ENCODE data around the gene NPHP4.
"Not testable (repeated sequence)": the region's sequence is repeated elsewhere in the genome, so short reads cannot be mapped to it uniquely, and the experiment has no call there.

Gene NPHP4

DNA sequence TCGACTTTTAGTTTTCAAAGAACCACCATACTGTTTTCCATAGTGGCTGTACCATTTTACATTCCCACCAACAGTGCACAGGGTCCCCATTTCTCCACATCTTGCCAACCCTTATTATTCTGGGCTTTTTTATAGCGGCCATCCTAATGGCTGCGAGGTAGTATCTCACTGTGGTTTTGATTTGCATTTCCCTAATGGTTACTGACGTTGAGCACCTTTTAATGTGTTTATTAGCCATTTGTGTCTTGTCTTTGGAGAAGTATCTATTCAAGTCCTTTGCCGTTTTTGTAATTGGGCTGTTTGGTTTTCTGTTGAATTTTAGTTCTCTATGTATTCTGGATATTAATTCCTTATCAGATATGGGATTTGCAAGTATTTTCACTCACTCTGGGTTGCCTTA is 31.1 kb upstream of the NPHP4 start:
- DNase-seq, result no peak

DNA sequence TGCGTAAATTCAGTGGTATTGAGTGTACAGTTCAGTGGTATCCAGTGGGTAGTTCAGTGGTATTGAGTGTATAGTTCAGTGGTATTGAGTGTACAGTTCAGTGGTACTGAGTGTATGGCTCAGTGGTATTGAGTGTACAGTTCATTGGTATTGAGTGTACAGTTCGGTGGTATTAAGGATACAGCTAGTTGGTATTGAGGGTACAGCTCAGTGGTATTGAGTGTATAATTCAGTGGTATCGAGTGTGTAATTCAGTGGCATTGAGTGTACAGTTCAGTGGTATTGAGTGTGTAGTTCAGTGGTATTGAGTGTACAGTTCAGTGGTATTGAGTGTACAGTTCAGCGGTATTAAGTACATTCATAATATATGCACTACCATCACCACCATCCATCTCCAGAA is 30.0 kb upstream of the NPHP4 start:
- no peak for DNase-seq

DNA sequence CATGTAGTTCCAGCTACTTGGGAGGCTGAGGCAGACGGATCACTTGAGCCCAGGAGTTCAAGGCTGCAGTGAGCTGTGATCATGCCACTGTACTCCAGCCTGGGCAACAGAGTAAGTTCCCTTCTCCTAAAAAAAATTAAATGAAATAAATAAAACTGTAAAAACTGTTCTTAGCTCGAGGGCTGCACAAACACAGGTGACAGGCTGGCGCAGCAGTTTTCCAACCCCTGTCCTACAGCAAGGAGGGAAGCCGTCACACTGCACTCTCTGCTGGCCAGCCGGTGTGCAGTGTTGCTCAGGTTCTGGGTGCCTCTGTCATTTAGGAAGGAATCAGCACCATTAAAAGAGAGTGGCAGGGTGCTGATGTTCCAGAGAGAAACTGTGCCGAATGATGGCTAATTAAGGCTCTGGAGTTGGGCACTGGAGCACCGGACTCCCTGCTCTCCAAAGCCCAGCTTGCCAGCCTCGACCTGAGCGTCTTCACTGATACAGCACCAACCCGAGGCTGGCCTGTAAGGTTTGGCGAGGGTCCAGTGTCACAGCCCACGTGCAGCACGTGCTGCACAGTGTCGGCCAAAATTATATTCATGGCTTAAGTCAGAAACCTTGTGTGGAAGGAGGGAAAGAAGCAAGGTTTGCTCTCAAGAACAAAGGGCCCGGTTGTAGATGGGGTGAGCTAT is 27.1 kb upstream of the NPHP4 start:
- DNase-seq, result no peak

DNA sequence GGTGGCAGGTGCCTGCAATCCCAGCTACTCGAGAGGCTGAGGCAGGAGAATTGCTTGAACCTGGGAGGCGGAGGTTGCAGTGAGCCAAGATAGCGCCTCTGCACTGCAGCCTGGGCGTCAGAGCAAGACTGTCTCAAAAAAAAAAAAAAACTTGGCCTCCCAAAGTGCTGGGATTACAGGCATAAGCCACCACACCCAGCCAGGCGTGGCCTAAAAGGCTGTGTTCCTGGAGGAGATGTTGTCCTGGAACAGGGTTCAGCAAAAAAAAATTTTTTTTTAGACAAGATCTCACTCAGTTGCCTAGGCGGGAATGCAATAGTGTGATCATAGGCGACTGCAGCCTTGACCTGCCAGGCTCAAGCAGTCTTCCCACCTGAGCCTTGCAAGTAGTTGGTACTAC is 25.4 kb upstream of the NPHP4 start:
- DNase-seq, result not testable (repeated sequence)

DNA sequence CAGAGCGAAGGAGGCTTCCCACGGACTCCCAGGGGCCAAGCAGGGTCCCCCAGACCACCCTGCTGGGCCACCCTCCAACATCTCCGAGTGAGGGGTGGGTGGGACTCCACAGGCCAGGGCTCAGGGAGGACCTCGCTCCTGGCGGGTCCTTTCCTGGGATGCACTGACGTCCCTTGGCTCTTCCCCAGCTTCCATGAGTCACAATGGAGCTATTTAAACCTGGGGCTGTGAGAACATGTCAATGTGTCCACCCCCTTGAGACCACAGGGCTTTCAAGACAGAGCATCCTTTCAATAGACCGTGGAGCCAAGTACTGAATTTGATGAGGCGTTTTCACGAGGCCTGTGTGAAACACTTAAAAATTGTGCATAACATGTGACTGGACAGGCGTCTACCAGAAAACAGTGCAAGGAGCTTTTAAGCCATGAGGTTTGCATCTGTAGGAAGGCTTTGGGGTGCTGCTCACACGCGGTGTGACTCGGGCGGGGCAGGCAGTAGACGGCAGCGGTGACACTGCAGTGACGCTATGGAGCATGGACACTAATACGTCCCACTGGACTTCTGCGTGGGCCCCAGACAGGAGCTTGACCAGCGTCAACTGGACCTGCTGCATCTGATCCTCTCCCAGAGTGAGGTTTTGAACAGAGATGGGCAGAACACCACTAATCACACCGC is 24.1 kb upstream of the NPHP4 start:
- DNase-seq, result no peak

DNA sequence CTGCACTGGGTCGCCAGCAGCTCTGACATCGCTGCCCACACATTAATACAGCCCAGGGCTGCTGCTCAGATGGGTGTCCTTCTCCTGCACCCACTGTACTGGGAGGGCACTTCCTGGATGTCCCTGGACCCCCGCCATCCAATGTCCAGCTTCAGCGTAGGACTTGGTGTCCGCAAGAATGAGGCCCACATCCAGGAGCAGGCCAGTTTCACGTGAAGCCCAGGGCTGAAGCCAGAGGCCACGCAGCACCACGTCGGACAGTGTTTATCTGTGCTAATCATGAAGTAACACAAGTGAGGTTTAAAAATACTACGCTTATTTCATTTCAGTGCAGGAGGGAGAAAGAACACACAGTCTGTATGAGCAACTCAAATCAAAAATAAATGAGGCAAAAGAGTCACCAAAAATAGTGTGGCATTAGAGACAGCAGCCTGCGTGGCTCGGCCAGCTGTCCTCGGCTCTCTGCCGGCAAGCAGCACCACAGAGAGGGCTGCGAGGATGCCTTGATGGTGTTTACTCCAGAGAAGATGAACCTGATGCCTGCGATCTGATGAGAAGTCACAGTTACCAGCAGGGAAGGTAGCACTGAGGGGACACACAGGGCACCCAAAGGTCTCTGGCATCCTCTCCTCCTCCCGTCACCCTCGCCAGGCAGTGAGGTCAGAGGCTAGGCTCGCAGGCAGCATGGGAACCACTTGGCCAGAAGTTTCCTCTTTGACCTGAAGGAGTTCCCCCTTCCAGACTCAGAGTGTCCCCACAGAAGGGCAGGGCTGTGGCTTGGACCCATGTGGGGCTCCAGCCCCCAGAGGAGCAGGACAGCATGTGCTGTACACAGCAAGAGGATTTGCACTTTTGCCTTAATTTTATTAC is 22.1 kb upstream of the NPHP4 start:
- DNase-seq, result no peak

DNA sequence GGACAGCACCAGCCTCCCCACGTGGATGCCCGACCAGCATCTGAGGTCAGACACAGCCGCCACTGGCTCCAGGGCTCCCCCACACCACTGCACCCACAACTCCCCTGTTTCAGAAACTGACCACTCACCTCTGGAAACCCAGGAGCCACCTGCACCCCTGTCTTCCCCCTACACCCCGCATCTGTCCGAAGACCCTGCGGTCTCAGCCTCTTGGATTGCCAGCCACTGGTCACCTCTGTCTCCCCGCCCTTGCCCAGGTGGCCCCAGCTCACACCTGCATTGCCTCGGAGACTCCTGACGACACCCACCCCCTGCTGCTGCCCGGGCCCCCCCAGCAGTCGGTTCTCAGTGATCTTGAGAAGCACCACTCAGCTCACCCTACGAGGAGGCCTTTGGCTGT is 21.3 kb upstream of the NPHP4 start:
- DNase-seq, result no peak

DNA sequence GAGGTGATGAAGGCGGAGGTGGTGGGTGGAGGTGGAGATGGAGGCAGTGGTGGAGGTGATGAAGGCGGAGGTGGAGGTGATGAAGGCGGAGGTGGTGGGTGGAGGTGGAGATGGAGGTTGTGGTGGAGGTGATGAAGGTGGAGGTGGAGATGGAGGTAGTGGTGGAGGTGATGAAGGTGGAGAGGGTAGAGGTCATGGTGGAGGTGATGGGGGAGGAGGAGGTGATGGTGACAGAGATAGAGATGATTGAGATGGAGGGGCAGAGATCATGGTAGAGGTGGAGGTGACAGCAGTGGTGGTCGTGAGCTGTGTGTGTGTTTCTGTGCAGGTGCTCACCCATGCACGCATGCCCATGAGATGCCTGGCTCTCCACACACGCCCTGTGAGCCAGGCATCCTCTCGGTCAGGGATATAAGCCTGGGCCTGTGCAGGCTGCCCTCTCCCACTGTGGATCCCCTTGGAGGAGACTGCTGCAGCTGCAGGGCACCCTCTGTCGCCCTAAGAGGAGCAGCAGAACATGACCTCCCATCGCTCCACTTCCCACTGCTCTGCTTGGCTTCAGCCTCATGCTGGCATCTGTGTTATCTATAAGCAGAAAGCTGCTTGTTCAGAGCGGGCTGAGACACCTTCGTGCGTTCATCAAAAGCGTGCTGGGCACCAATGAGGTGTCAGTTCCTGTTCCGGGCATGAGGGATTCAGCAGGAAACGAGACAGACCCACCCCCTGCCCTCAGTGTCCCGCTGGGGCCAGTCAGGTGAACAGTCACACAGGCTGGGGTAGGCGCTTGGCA is 20.5 kb upstream of the NPHP4 start:
- DNase-seq, result no peak

DNA sequence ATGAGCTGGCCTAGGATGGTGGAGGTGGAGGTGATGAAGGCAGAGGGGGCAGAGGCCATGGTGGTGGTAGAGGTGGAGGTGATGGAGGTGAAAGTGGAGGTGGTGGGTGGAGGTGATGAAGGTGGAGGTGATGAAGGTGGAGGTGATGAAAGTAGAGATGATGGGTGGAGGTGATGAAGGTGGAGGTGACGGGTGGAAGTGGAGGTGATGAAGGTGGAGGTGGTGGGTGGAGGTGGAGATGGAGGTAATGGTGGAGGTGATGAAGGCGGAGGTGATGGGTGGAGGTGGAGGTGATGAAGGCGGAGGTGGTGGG is 19.7 kb upstream of the NPHP4 start:
- no peak for DNase-seq

DNA sequence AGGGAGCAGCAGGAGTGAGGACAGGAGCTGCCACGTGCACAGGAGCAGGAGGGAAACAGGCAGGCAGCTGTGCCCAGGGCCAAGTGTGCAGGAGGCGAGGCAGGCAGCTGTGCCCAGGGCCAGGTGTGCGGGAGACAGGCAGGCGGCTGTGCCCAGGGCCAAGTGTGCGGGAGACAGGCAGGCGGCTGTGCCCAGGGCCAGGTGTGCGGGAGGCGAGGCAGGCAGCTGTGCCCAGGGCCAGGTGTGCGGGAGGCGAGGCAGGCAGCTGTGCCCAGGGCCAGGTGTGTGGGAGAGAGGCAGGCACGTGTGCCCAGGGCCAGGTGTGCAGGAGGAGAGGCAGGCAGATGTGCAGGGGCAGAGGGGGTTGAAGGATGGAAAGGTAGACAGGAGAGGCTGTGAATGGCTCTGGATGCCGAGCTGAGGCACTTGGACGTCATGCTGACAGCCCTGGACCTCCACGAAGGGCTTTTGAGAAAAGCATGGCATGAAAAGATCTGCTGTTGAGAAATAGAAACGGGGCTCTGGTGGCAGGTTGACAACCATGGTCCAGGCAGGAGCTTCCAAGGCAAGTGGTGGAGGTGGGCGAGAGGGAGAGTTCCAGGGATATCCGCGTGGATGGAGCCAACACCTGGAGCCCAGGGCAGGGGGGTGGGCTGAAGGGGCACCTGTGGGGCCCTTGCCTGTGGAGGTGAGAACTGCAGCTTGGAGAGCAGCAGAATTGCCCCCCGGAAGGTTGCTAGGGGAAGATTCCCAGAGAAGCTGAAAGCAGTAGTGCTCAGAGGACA is 19.1 kb upstream of the NPHP4 start:
- peak; percentile 23 for DNase-seq

DNA sequence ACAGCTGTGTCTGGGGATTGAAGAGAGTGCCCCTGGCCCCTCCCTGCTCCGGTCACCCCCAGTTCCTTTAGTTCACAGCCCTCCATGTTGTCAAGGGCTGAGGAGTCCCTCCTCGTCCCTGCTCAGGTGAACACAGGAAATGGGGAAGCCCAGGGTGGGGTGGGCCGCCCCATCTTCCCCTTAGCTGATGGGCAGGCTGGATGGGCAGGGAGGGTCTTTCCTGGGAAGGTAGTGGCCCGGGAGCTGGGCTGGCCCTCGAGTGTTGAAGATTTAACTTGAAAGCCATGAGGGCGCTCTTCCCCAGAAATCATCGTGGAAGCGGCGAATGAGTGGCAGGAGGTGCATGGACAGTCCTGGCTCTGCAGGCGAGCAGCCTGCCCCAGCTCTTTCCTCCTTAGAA is 18.3 kb upstream of the NPHP4 start:
- no peak for DNase-seq

DNA sequence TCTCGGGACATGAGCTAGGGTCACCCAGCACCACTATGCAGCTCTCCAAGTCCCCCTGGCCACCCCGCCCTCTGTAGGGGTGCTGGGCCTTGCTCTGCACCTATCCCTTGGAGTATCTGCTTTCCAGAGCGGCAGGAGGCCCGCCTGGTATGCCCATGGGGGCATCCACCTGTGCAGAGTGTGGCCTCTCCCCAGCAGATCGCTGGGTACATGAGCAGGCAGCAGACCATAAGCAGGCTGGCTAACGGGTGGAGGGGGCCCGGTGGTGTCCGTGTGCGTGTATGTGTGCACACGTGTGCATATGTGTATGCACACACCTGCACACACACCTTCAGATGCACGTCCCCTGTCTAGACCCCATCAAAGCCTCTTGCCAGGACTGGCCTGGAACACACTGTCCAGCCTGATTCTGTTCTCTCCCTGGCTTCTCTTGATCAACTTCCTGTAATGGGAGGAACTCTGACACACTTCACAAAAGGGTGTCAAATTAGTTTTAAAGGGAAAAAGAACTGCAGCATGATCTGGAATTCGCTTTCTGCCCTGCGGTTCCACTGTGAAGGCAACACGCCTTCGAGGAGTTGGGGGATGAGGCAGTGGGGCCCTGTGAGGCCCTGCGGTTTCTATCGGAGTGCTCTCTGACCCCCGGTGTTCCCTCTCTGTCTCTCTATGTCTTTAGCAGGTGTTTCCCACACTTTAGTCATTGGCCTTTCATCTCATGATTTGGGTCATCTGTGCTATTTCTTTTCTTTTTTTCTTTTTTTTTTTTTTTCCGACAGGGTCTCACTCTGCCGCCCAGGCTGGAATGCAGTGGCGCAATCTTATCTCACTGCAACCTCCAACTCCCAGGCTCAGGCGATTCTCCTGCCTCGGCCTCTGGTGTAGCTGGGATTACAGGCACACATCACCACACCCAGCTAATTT is 17.2 kb upstream of the NPHP4 start:
- no peak for DNase-seq

DNA sequence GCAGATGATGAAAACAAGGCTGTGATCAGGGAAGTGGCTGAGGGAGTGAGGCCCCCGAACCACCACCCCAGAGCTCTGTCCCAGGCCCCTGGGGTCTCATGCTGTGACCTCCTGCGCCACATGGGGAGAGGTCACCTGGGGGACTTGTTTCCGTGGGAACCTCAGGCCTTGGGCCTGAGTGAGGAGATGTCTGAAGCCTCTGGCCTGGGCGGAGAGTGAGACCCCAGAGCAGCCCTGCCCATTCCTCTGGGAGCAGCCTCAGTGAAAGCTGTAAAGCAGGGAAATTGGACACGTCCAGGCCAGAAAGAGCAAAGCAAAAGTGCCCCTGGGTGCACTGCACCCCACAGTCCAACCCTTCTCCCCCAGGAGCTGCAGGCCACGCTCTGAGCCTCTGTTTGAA is 16.5 kb upstream of the NPHP4 start:
- DNase-seq, result no peak

DNA sequence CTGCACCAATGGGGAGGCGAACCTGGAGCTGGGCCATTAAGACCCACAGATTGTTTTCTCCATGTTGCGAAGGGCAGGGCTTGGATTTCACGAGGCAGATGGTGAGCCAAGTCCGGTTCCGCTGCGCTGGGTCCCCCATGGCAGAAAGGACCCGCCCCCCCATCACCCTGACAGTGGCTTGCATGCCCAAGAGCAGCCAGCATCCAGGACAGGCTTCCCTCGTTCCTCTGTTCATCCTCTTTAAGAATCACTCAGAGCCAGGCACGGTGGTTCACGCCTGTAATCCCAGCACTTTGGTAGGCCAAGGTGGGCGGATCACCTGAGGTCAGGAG is 15.8 kb upstream of the NPHP4 start:
- DNase-seq, result no peak

DNA sequence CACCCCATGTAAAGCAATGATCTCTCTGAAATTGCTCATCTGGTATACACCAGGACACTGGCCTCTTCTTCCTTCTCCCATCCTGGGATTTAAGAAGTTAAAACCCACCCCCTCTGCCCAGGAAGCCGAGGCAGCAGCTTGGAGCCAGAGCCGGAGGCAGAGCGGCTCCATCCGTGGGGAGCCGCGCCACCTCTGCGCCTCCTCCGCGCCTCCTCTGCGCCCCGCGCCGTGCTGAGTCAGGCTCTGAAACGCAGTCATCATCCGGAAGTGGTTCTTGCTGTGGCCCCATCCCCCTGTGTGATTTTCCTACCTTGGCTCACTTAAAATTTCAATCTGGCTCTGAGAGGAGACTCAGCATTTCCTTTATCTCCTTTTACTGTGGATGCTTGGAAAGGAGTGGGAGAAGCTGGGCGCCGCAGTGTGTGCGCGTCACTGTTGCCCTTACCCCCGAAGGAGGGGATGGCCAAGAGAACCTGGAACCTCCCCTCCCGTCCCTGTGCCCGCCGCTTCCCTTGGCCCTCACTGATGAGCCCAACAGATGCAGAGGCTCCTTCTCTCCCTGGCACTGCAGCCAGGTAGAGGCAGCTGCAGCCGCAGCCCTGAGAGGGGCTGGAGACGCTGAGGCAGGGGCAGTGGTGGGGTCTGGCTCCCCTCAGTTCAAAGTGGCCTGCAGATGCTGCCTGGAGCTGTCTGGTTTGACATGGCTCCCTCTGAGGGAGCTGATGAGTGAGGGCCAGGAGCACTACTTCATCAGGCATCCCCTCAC is 15.3 kb upstream of the NPHP4 start:
- no peak for DNase-seq

DNA sequence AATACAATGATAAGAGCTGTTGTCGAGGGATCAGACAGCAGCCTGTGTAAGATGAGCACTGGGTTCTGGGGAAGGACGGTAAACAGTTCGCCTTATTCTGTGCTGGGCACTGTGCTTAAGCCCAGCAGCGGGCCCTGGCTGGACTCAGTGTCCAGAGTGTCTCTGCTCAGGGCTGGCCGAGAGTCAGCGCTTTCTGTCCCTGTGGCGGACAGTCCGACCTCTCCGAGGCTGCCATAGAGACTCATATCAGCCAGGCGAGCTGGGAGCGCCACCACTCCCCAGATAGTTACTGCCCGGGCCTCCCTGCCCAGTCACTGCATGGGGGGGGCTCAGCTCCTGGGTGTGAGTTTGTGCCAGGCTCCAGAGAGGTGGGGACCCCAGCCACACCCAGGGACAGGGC is 14.7 kb upstream of the NPHP4 start:
- no peak for DNase-seq

DNA sequence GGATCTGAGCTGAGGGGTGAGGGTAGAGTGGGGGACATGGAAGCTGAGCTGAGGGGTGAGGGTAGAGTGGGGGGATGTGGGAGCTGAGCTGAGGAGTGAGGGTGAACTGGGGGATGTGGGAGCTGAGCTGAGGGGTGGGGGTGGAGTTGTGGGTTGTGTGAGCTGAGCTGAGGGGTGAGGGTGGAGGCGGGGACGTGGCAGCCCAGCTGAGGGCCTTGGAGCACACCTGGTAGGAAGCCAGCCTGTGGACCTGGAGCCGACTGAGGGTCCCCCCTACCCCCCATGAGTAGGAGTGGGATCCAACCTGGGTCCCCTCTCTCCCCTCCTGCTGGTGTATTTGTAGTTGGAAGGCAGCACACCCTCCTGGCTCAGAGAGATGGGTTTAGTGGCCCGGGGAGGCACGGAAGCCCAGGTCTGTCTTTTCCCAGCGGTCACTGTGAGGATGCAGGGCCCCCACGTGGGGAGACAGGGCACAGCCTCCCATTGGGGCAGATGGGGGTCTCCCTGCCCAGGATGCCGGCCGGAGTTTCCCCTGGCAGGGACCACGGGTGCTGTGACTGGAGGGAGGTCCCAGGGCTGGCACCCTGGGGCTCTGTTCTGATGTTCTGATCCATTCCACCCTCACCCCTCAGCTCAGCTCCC is 13.2 kb upstream of the NPHP4 start:
- no peak for DNase-seq

DNA sequence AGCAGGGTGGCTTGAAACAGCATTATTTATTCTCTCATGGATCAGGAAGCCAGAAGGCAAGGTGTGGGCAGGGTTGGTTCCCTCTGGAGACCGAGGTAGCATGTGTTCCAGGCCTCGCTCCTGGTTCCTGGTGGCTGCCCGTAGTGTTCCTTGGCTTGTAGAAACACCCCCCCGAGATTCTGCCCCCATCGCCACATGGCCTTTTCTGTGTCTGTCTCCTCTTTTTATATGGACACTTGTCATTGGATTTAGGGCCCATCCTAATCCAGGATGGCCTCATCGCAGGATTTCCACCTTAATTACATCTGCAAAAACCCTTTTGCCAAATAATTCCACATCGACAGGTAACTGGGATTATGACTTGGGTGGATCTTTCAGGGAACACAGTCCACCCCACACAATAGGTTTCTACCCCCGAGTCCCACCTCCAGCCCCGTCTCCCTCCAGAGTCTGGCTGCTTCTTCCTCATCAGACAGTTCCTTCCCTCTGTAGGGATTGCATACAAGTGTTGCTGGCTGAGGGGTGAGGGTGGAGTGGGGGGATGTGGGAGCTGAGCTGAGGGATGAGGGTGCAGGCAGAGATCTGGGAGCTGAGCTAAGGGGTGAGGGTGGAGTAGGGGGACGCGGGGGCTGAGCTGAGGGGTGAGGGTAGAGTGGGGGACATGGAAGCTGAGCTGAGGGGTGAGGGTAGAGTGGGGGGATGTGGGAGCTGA is 12.3 kb upstream of the NPHP4 start:
- DNase-seq, result no peak

DNA sequence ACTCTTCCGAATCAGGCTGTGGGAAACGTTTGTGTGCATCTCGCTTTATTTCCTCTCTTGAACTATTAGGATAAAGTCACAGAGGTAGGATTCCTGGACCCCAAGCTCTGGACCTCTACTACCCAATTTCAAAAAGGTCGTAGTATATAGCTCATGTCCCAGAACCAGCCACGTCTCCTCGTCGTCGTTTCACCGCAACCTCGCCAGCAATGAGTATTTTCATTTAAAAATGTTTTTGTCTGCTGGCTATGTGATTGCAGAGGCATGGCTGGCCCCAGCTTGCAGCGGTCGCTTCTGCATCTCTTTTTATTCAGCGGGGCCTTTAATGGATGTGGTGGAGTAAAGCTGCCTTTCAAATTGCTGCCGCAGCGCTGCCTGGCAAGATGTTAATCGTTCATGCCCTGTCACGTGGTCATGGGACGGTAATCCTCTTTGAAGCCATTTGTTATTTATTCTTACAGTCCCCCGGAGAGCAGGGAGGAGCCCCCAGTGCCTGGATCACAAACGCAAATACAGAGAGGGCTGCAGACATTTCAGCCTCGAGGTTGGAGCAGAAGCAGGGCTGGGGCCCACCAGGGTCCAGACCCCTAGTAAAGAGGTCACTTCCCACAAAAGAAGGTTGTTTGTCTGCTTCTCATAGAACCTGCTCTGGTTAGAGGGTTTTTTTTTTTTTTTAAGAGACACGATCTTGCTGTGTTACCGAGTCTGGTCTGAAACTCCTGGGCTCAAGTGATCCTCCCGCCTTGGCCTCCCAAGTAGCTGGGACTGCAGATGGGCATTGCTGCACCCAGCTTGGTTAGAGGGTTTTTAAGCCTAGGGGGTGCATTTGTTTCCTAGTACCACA is 11.6 kb upstream of the NPHP4 start:
- peak; percentile 39 for DNase-seq
